H1 (cell line): ENCODE results near the gene CCDC12. TPM values are rescaled to one million over a fixed set of nuclear protein-coding genes. Genes with fewer than 3 reads are reported as not detected.
A peak's percentile ranks its signal among the peaks of the same experiment; 100 is the strongest.

ENCODE experiments used
- CHD1 ChIP-seq: IDR thresholded peaks from 2 replicates; pipeline ENCODE4 v1.6.1; 2012; ENCODE audit warnings: low read depth, low read length, improper control_type of control experiment
- CHD7 ChIP-seq: fragments of 300-600 bp; sonication (generic); IDR thresholded peaks from 2 replicates; pipeline ENCODE4 v1.7.1; 2012; ENCODE audit warnings: low read length, moderate library complexity, mild to moderate bottlenecking, inconsistent platforms; ENCODE audit not compliant: insufficient replicate concordance
- JUN ChIP-seq: IDR thresholded peaks from 2 replicates; pipeline ENCODE4 v1.6.1; 2011; ENCODE audit warnings: low read depth, mild to moderate bottlenecking, improper control_type of control experiment, low read length
- NANOG ChIP-seq: IDR thresholded peaks from 2 replicates; pipeline ENCODE4 v1.6.1; 2011; ENCODE audit warnings: low read length, low read depth, mild to moderate bottlenecking, inconsistent platforms; ENCODE audit not compliant: insufficient read depth, poor library complexity, severe bottlenecking
- NRF1 ChIP-seq: IDR thresholded peaks from 2 replicates; pipeline ENCODE4 v1.6.1; 2011; ENCODE audit warnings: mild to moderate bottlenecking, low read depth, low read length, improper control_type of control experiment
- RFX5 ChIP-seq: IDR thresholded peaks from 2 replicates; pipeline ENCODE4 v1.6.1; 2011; ENCODE audit warnings: low read depth, low read length, improper control_type of control experiment, borderline replicate concordance
- RXRA ChIP-seq: IDR thresholded peaks from 2 replicates; pipeline ENCODE4 v1.6.1; 2011; ENCODE audit warnings: low read depth, mild to moderate bottlenecking, low read length, moderate library complexity; ENCODE audit not compliant: insufficient read depth
- SIN3A ChIP-seq, 2 experiments: IDR thresholded peaks in 1 of 2; conservative IDR thresholded peaks in 1 of 2; 2 replicates each; pipeline ENCODE4 v1.6.1; 2011 to 2012; ENCODE audit warnings: low read length in 2 of 2, improper control_type of control experiment in 1 of 2, low read depth in 1 of 2, mild to moderate bottlenecking in 1 of 2
- SIRT6 ChIP-seq: IDR thresholded peaks from one replicate; pipeline ENCODE4 v1.7.1; 2012; ENCODE audit warnings: low read length, inconsistent platforms
- SP1 ChIP-seq: IDR thresholded peaks from 2 replicates; pipeline ENCODE4 v1.6.1; 2011; ENCODE audit warnings: low read depth, low read length
- SP2 ChIP-seq: IDR thresholded peaks from 2 replicates; pipeline ENCODE4 v1.6.1; 2012; ENCODE audit warnings: mild to moderate bottlenecking, low read length, inconsistent platforms
- polyA plus RNA-seq, 7 experiments: library from polyadenylated mRNA; depleted of rRNA in 3 of 7; stranded (reverse) in 5 of 7; unstranded in 2 of 7; fragments of >200 nt in 5 of 7; fragments of 200-250 nt in 2 of 7; gene quantifications; 1 replicate in 5 of 7; 2 replicates in 1 of 7; 4 replicates in 1 of 7; pipeline versions ENCODE4 v1.2.1 to v1.2.3, GENCODE V29; 2011 to 2013; ENCODE audit warnings: missing spikeins in 2 of 7, mixed read lengths in 2 of 7
- total RNA-seq: library from RNA; stranded (reverse); fragmentation: NEBNext Ultra II Directional; extraction: Animal tissue kit (Norgen Biotek cat#: 25700); gene quantifications from 2 replicates; pipeline ENCODE4 v1.2.1, GENCODE V29; 2021

CCDC12 gene
- total and polyA plus RNA-seq, 2 of the 8 experiments (the other 6 are each of a cell fraction or from before 2014, with no cell fraction given) = 29.5 to 41.3 TPM

DNA sequence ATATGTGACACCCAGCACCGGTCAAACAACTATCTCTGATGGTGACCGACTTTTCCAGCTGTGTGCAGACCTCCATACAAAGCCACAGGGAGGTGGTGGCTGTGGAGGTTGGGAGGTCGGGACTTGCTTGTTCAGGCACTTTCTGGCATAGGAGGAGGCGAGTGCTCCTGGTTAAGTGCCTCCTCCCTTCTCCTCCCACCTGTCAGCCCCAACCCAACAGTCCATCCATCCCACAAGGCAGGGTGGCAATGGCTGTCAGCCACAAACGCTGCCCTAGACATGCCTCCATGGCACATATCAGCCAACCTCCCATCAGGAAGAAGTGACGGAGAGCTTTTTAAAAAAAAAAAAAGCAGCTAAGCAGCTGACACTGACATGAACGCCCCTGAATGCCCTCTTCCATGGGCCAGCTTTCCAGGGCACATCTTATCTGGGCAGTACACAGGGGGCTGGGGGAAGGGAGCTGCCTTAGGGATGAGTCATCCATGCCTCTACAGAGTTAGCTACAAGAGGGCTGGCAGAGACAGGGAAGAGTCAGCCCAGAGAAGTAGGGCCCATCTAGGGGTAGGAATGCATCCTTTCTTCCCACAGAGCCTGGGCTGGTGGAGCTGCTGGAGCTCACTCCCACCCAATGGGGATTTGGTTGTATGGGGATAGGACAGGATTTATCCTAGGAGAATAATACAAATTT lies 41.2 kb downstream of the CCDC12 start (continued):
- no peak for TF ChIP-seq CHD7
- TF ChIP-seq SIN3A (conservative IDR thresholded peaks at IDR 0.05 in 1 of 2, IDR thresholded peaks at IDR 0.05 in 1 of 2; ENCODE audit: low read depth in 1 of 2, low read length in 2 of 2) = 0 out of 4 replicates have a peak, but pooled peaks of 1 of the 2 experiments have one; percentile 50
- no peak for TF ChIP-seq SIRT6
- TF ChIP-seq RFX5 = no peak
- no peak for TF ChIP-seq SP2
- TF ChIP-seq CHD1 = no peak
- peak; percentile 67; the same call in 1 of the 2 replicates for TF ChIP-seq SP1
- TF ChIP-seq RXRA = no peak
- no peak for TF ChIP-seq NRF1
- TF ChIP-seq NANOG = no peak
- TF ChIP-seq JUN = peak; percentile 97
